K562 (cell line): ENCODE measurements around the gene SULT2B1. TPM values are rescaled to one million over a fixed set of nuclear protein-coding genes. Genes with fewer than 3 reads are reported as not detected.

Experiments
- CBX1 ChIP-seq: sonication (generic); IDR thresholded peaks from 2 replicates; pipeline ENCODE4 v1.6.1; 2016; ENCODE audit warnings: antibody characterized with exemption, low read depth, mild to moderate bottlenecking
- HMBOX1 ChIP-seq: sonication (generic); IDR thresholded peaks from 2 replicates; pipeline ENCODE4 v1.6.1; 2016
- HOMEZ ChIP-seq: fragments of 250-450 bp; sonication (Bioruptor Pico); IDR thresholded peaks from 2 replicates; pipeline ENCODE4 v1.4.0; 2020; ENCODE audit warnings: mild to moderate bottlenecking, moderate library complexity
- KDM1A ChIP-seq, 2 experiments: fragments of 450-650 bp; IDR thresholded peaks; 2 replicates each; pipeline ENCODE4 v1.6.1; 2016; ENCODE audit warnings: mild to moderate bottlenecking in 2 of 2
- MXD1 ChIP-seq: fragments of 250-450 bp; sonication (Bioruptor Pico); IDR thresholded peaks from 2 replicates; pipeline ENCODE4 v1.8.0; 2021; ENCODE audit warnings: borderline replicate concordance, mild to moderate bottlenecking, moderate library complexity; ENCODE audit not compliant: poor library complexity, severe bottlenecking
- RBM34 ChIP-seq: fragments of 200-400 bp; formaldehyde crosslinking; IDR thresholded peaks from 2 replicates; pipeline ENCODE4 v1.6.1; 2018; ENCODE audit warnings: low read length, borderline replicate concordance; ENCODE audit not compliant: insufficient read depth
- ZFP36 ChIP-seq: fragments of 150-350 bp; IDR thresholded peaks from 2 replicates; pipeline ENCODE4 v1.6.1; 2018; ENCODE audit warnings: low read length, low read depth; ENCODE audit not compliant: partially characterized antibody
- ZFP91 ChIP-seq: sonication (generic); formaldehyde crosslinking; IDR thresholded peaks from 2 replicates; pipeline ENCODE4 v1.8.0; 2022; ENCODE audit warnings: mild to moderate bottlenecking, missing genetic modification reagents
- ZNF133 ChIP-seq: fragments of 250-450 bp; sonication (Bioruptor Pico); IDR thresholded peaks from 2 replicates; pipeline ENCODE4 v1.4.0; 2020; ENCODE audit warnings: mild to moderate bottlenecking
- polyA plus RNA-seq, 8 experiments: library from polyadenylated mRNA; depleted of rRNA in 4 of 8; stranded (reverse) in 5 of 8; unstranded in 3 of 8; fragments of >200 nt; fragmentation: Nextera tagmentation in 2 of 8; fragmentation: Illumina TruSeq in 1 of 8; extraction: Ambion mirVana in 2 of 8; extraction: Trizol in 1 of 8; gene quantifications; 2 replicates each; pipeline versions ENCODE4 v1.2.1 to v1.2.3, GENCODE V29; 2011 to 2014; ENCODE audit warnings: inconsistent platforms in 1 of 8, missing spikeins in 1 of 8
- total RNA-seq, 7 experiments: library from RNA; depleted of rRNA in 6 of 7; stranded (reverse); fragments of >200 nt in 6 of 7; fragmentation: Illumina TruSeq in 2 of 7; extraction: Trizol in 2 of 7; gene quantifications; 2 replicates each; pipeline versions ENCODE4 v1.2.1 to v1.2.3, GENCODE V29; 2011 to 2021; ENCODE audit warnings: low replicate concordance in 1 of 7

SULT2B1 gene
- total and polyA plus RNA-seq, 9 of the 15 experiments (the other 6 are each of a cell fraction or from before 2014, with no cell fraction given) = 0.09 to 0.62 (median 0.22) TPM; not detected in 2

DNA sequence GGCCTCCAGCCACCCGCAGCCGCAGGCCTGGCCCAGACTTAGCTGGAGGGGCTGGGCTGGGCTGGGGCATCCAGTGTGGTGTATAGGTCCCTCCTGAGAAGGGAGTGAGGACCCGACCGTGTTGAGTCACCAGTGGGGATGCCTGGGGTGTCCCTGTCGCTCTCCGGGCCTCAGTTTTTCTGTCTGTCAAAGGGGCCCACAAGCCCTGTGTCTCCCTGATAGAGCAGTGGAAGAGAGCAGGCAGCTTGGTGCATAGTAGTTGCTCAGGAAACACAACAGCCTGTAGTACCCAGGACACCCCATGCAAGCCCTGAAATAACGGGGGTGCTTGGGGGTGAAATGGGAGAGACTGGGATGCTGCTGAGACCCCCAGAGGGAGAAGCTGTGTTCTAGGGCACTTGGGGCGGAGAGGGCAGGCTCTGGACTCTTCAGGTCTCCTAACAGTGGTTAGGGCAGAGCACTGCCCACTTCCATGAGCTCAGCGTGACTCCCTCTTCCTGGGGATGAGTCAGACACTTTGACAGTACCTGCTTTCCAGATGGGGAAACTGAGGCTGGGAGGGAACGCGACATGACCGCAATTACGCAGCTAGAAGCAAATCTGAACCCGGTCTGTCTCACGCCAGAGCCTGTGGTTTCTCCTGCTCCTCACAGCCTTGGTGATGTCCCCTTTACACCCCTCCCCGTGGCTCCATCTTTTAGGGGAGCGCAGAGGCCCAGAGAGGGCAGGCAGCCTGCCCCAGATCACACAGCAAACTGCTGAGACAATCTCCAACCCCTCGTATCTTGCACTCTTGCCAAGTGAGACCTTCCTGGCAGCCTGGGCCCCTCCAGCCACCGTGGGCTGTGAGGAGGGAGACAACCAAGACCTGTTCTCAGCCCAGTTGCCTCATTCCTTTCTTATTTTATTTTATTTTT is 692 bp downstream of the SULT2B1 start (continued):
- peak; percentile 84 for TF ChIP-seq ZFP36
- TF ChIP-seq RBM34 = no peak
- TF ChIP-seq CBX1 = 0 out of 2 replicates have a peak, but pooled peaks have one; percentile 32
- TF ChIP-seq MXD1 (CRISPR knock-in tag) = no peak
- no peak for TF ChIP-seq HOMEZ (CRISPR knock-in tag)
- TF ChIP-seq HMBOX1 = no peak
- TF ChIP-seq ZNF133 (CRISPR knock-in tag) = no peak
- TF ChIP-seq KDM1A (IDR thresholded peaks at IDR 0.05) = peak; percentile 14 to 39; a peak in 2 of 4 replicates
- no peak for TF ChIP-seq ZFP91 (CRISPR knock-in tag)
